ENCODE data around the gene CSE1L.
A peak's percentile ranks its signal among the peaks of the same experiment; 100 is the strongest.
"Not testable (repeated sequence)": the region's sequence is repeated elsewhere in the genome, so short reads cannot be mapped to it uniquely, and the experiment has no call there.

The CSE1L gene

GRCh38 chr20:49024220-49024619 lies 21.9 kb upstream of the CSE1L start:
- no peak overlapping the region for H3K4me3 ChIP-seq (ENCODE audit: low read length)
- no peak for DNase-seq (ENCODE audit: low read depth)
- no peak for TF ChIP-seq CTCF (conservative IDR thresholded peaks at IDR 0.05; ENCODE audit: low read depth, low read length)

GRCh38 chr20:49028177-49028576 lies 17.9 kb upstream of the CSE1L start:
- not testable (repeated sequence) for DNase-seq (ENCODE audit: low read depth); H3K4me3 ChIP-seq (ENCODE audit: low read length)

GRCh38 chr20:49028684-49029083 lies 17.4 kb upstream of the CSE1L start:
- peak; percentile 49 for TF ChIP-seq CTCF (conservative IDR thresholded peaks at IDR 0.05; ENCODE audit: low read depth, low read length)
- H3K4me3 ChIP-seq (ENCODE audit: low read length): no peak overlapping the region
- DNase-seq (ENCODE audit: low read depth): no peak

- TF ChIP-seq CTCF (conservative IDR thresholded peaks at IDR 0.05; ENCODE audit: low read depth, low read length): no peak
- no peak overlapping the region for H3K4me3 ChIP-seq (ENCODE audit: low read length)
- DNase-seq (ENCODE audit: low read depth): no peak
Observed at GRCh38 chr20:49029203-49029602, 16.9 kb upstream of the CSE1L start.

- DNase-seq (ENCODE audit: low read depth): no peak
- no peak for TF ChIP-seq CTCF (conservative IDR thresholded peaks at IDR 0.05; ENCODE audit: low read depth, low read length)
- H3K4me3 ChIP-seq (ENCODE audit: low read length): no peak overlapping the region
Observed at GRCh38 chr20:49030954-49031619, 15.0 kb upstream of the CSE1L start.

- no peak overlapping the region for H3K4me3 ChIP-seq (ENCODE audit: low read length)
- no peak for TF ChIP-seq CTCF (conservative IDR thresholded peaks at IDR 0.05; ENCODE audit: low read depth, low read length)
- no peak for DNase-seq (ENCODE audit: low read depth)
Observed at GRCh38 chr20:49032455-49032854, 13.7 kb upstream of the CSE1L start.

- DNase-seq (ENCODE audit: low read depth): no peak
- no peak overlapping the region for H3K4me3 ChIP-seq (ENCODE audit: low read length)
- TF ChIP-seq CTCF (conservative IDR thresholded peaks at IDR 0.05; ENCODE audit: low read depth, low read length): no peak
Observed at GRCh38 chr20:49034070-49034732, 11.9 kb upstream of the CSE1L start.

Data from retinal pigment epithelial cell (primary cell).